OCI-LY1 (cell line): Measurements from ENCODE around the gene EYS.

Experiments used
- CTCF ChIP-seq: fragments of 200-600 bp; sonication (generic), shearing (Covaris generic); IDR thresholded peaks from 2 replicates; pipeline ENCODE4 v1.5.1; 2017; ENCODE audit warnings: mild to moderate bottlenecking, antibody characterized with exemption, low read length, moderate library complexity, mixed read lengths
- EZH2 ChIP-seq: fragments of 200-600 bp; sonication (generic), shearing (Covaris generic); IDR thresholded peaks from 2 replicates; pipeline ENCODE4 v1.8.0; 2017; ENCODE audit warnings: borderline replicate concordance, mixed run types, mild to moderate bottlenecking, antibody characterized with exemption, low read length, moderate library complexity, mixed read lengths

- TF ChIP-seq CTCF (no peak), EZH2 (no peak)
Observed at GRCh38 chr6:64902596-64902995, 804.4 kb downstream of the EYS start.
